NT2/D1 (cell line): Measurements from ENCODE around the gene TMEM98.
"Not testable (repeated sequence)": the region's sequence is repeated elsewhere in the genome, so short reads cannot be mapped to it uniquely, and the experiment has no call there.

Experiments
- SUZ12 ChIP-seq: IDR thresholded peaks from 2 replicates; pipeline ENCODE4 v1.6.1; 2011; ENCODE audit not compliant: insufficient read length, insufficient read depth; ENCODE audit errors: extremely low read depth
- YY1 ChIP-seq: IDR thresholded peaks from 2 replicates; pipeline ENCODE4 v1.6.1; 2011; ENCODE audit not compliant: insufficient read length, insufficient read depth
- ZNF274 ChIP-seq: IDR thresholded peaks from 2 replicates; pipeline ENCODE4 v1.6.1; 2011; ENCODE audit warnings: mild to moderate bottlenecking, low read depth, low read length

- TF ChIP-seq ZNF274, SUZ12, YY1: not testable (repeated sequence)
Measured at GRCh38 chr17:32886951-32887350, 41.0 kb upstream of the TMEM98 start.
